ENCODE results near the gene LMNA. TPM values are rescaled to one million over a fixed set of nuclear protein-coding genes. Genes with fewer than 3 reads are reported as not detected.

Gene LMNA
- total and polyA plus RNA-seq, 2 of the 4 experiments (the other 2 are of a cell fraction) = 563 to 755 TPM

- Histone ChIP-seq H4K5ac (ENCODE audit: low read depth, low read length) (peak overlapping the region; percentile 2; the same call in 1 of the 2 replicates), H3K9me1 (ENCODE audit: insufficient read depth, low read length) (peaks cover 25% of the 10 kb centered on the region), H3K9me3 (ENCODE audit: control insufficient read depth, insufficient read depth, low read length) (no peaks in the 10 kb centered on the region), H4K20me1 (ENCODE audit: insufficient read depth, low read length) (peaks cover 72% of the 10 kb centered on the region), H2BK5ac (ENCODE audit: low read depth, low read length, poor library complexity, severe bottlenecking) (peak overlapping the region; percentile 96), H2BK15ac (ENCODE audit: low read depth, low read length) (peak overlapping the region; percentile 86; the same call in 2 of the 3 replicates), H2BK120ac (ENCODE audit: low read depth, low read length) (peak overlapping the region; percentile 75), H2AK9ac (replicated peaks; ENCODE audit: low read depth, low read length, poor library complexity) (no peak overlapping the region), H3K4me3 (ENCODE audit: insufficient read depth, low read depth, low read length) (no peak overlapping the region), H3K14ac (replicated peaks; ENCODE audit: low read depth, low read length) (peak overlapping the region; percentile 88), H3K36me3 (ENCODE audit: control insufficient read depth, insufficient read depth, low read length) (peaks cover 13% of the 10 kb centered on the region), H3K56ac (ENCODE audit: extremely low read depth, insufficient read depth, low read length) (peak overlapping the region; percentile 50; the same call in 1 of the 2 replicates), H3K4ac (ENCODE audit: low read depth, low read length) (peak overlapping the region; percentile 98; the same call in 1 of the 2 replicates), H3K18ac (ENCODE audit: low read depth, low read length) (peak overlapping the region; percentile 39), H3K4me1 (ENCODE audit: control insufficient read depth, insufficient read depth, low read length) (peaks cover 57% of the 10 kb centered on the region), H2BK20ac (ENCODE audit: low read depth, low read length) (0 out of 2 replicates have a peak overlapping the region, but pooled peaks have one; percentile 26), H3K79me1 (ENCODE audit: low read depth in 1 of 2, low read length in 2 of 2) (peaks cover 0 to 31% of the 10 kb centered on the region in 2 experiments; a peak in 2 of 4 replicates), H3K27ac (ENCODE audit: insufficient read depth, low read length) (peak overlapping the region; percentile 98; the same call in 1 of the 2 replicates), H3K9ac (ENCODE audit: low read depth, low read length) (peak overlapping the region; percentile 70), H4K91ac (ENCODE audit: insufficient read depth, low read depth, low read length) (peak overlapping the region; percentile 72), H4K8ac (ENCODE audit: low read depth in 2 of 2, low read length in 2 of 2) (peak overlapping the region; percentile 98 to 99; a peak in 3 of 4 replicates), H3K27me3 (ENCODE audit: control insufficient read depth, insufficient read depth, low read length) (no peaks in the 10 kb centered on the region), H2AFZ (replicated peaks; ENCODE audit: low read length, poor library complexity) (no peak overlapping the region), H3K4me2 (ENCODE audit: low read depth, low read length) (peak overlapping the region; percentile 78), H2AK5ac (ENCODE audit: low read depth, low read length) (peak overlapping the region; percentile 54), H3K23ac (ENCODE audit: low read depth, low read length) (peak overlapping the region; percentile 92)
- ATAC-seq (ENCODE audit: low read depth) (no peak), DNase-seq (no peak)
- intact Hi-C loops (cut with micrococcal nuclease) = no loop called here
- ChIA-PET POLR2A (ENCODE audit: unreplicated experiment) (interaction anchor here (1.0 kb wide), 1 partner anchor 91 kb away, joined by 3 read pairs; the partner anchor contains the start of gene PMF1), CTCF (interaction anchor here (1.3 to 2.1 kb wide), 2 partner anchors 20 to 25 kb away, joined by 3 to 7 read pairs; no protein-coding TSS in a partner anchor)
- TF ChIP-seq SMC3 (IDR thresholded peaks at IDR 0.05; ENCODE audit: low read depth, low read length) (no peak), RCOR1 (IDR thresholded peaks at IDR 0.05; ENCODE audit: insufficient replicate concordance, low read length) (no peak), RAD21 (IDR thresholded peaks at IDR 0.05; ENCODE audit: low read length) (no peak), BHLHE40 (IDR thresholded peaks at IDR 0.05; ENCODE audit: low read depth, low read length) (no peak), POLR2A (IDR thresholded peaks at IDR 0.05; ENCODE audit: low read depth, low read length) (no peak)
- TF ChIP-seq, protein P1, sequence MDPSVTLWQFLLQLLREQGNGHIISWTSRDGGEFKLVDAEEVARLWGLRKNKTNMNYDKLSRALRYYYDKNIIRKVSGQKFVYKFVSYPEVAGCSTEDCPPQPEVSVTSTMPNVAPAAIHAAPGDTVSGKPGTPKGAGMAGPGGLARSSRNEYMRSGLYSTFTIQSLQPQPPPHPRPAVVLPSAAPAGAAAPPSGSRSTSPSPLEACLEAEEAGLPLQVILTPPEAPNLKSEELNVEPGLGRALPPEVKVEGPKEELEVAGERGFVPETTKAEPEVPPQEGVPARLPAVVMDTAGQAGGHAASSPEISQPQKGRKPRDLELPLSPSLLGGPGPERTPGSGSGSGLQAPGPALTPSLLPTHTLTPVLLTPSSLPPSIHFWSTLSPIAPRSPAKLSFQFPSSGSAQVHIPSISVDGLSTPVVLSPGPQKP (IDR thresholded peaks at IDR 0.05; ENCODE audit: borderline replicate concordance, low read depth, low read length) = no peak
- TF ChIP-seq, protein P2, sequence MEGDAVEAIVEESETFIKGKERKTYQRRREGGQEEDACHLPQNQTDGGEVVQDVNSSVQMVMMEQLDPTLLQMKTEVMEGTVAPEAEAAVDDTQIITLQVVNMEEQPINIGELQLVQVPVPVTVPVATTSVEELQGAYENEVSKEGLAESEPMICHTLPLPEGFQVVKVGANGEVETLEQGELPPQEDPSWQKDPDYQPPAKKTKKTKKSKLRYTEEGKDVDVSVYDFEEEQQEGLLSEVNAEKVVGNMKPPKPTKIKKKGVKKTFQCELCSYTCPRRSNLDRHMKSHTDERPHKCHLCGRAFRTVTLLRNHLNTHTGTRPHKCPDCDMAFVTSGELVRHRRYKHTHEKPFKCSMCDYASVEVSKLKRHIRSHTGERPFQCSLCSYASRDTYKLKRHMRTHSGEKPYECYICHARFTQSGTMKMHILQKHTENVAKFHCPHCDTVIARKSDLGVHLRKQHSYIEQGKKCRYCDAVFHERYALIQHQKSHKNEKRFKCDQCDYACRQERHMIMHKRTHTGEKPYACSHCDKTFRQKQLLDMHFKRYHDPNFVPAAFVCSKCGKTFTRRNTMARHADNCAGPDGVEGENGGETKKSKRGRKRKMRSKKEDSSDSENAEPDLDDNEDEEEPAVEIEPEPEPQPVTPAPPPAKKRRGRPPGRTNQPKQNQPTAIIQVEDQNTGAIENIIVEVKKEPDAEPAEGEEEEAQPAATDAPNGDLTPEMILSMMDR (conservative IDR thresholded peaks at IDR 0.05; ENCODE audit: low read depth, low read length) = no peak
- in situ Hi-C loops (cut with MboI; ENCODE audit: low sequenced_read_pairs) = no loop called here
- no CpG with 5 or more reads among the region's 4 CpGs for WGBS, 2 experiments (ENCODE audit: extremely low coverage in 2 of 2, insufficient read length in 1 of 2)
- dilution Hi-C loops (cut with HindIII; ENCODE audit: low sequenced_read_pairs, unreplicated experiment) = no loop called here
- BruUV-seq (replicated peaks) = no TSS peak
These were observed 7.6 kb downstream of the LMNA start for GRCh38 chr1:156122086-156122485.
